Gastroesophageal sphincter (tissue), 4 donors: ENCODE data around the gene TAF3. TPM values are rescaled to one million over a fixed set of nuclear protein-coding genes. Genes with fewer than 3 reads are reported as not detected.

Experiments used
- ATAC-seq: fragments of 150-250 bp; one replicate; pipeline ENCODE4 v1.9.1; 2016; ENCODE audit warnings: mild to moderate bottlenecking, moderate library complexity
- H3K27ac ChIP-seq, 4 donors: fragments of 200-600 bp; sonication (generic) in 3 of 4; 1 replicate in 3 of 4; 2 replicates in 1 of 4; pipeline ENCODE4 v1.5.1; 2016 to 2019
- H3K27me3 ChIP-seq: fragments of 200-600 bp; sonication (generic); one replicate; pipeline ENCODE4 v1.5.1; 2019
- H3K36me3 ChIP-seq, 2 donors: fragments of 200-600 bp; sonication (generic); one replicate each; pipeline ENCODE4 v1.5.1; 2019; ENCODE audit warnings: control low read depth in 1 of 2
- H3K4me1 ChIP-seq, 3 donors: fragments of 200-600 bp; sonication (generic); 1 replicate in 2 of 3; 2 replicates in 1 of 3; pipeline ENCODE4 v1.5.1; 2016 to 2019; ENCODE audit warnings: control low read depth in 2 of 3
- H3K4me3 ChIP-seq, 2 donors: fragments of 200-600 bp; sonication (generic); one replicate each; pipeline ENCODE4 v1.5.1; 2019; ENCODE audit warnings: mild to moderate bottlenecking in 1 of 2, moderate library complexity in 1 of 2
- H3K9me3 ChIP-seq, 3 donors: fragments of 200-600 bp; sonication (generic); one replicate each; pipeline ENCODE4 v1.5.1; 2017 to 2019; ENCODE audit warnings: control low read depth in 2 of 3
- EP300 ChIP-seq: sonication (generic); formaldehyde crosslinking; IDR thresholded peaks from one replicate; pipeline ENCODE4 v1.6.1; 2017; ENCODE audit warnings: antibody characterized with exemption, mild to moderate bottlenecking
- POLR2A ChIP-seq, 2 donors: fragments of 450-650 bp; IDR thresholded peaks; one replicate each; pipeline ENCODE4 v1.6.1; 2017; ENCODE audit warnings: antibody characterized with exemption in 2 of 2, mild to moderate bottlenecking in 2 of 2, moderate library complexity in 1 of 2
- POLR2AphosphoS5 ChIP-seq: sonication (generic); formaldehyde crosslinking; IDR thresholded peaks from one replicate; pipeline ENCODE4 v1.6.1; 2017; ENCODE audit warnings: antibody characterized with exemption
- WGBS, 2 donors: methylation state at CpG; one replicate each; pipeline ENCODE4 v1.1.5; 2018; ENCODE audit warnings: low coverage in 1 of 2; 5-methylcytosine and 5-hydroxymethylcytosine counted together
- total RNA-seq, 4 donors: library from RNA; depleted of rRNA; stranded (reverse); fragments of >200 nt; gene quantifications; one replicate each; pipeline ENCODE4 v1.1.0, GENCODE V29; 2016
- TF ChIP-seq, protein P1 (sequence below), 4 experiments: fragments of 200-600 bp in 2 of 4; fragments of 450-650 bp in 2 of 4; sonication (generic) in 1 of 4; IDR thresholded peaks; one replicate each; pipeline ENCODE4 v1.5.1; 2017 to 2019; ENCODE audit warnings: antibody characterized with exemption in 4 of 4, mild to moderate bottlenecking in 2 of 4, moderate library complexity in 2 of 4

The TAF3 gene
- total RNA-seq, 4 donors from 2014 or later = 5.7 to 11.8 (median 8.8) TPM

- H3K4me3 ChIP-seq = no peak overlapping the region
- TF ChIP-seq, protein P1, sequence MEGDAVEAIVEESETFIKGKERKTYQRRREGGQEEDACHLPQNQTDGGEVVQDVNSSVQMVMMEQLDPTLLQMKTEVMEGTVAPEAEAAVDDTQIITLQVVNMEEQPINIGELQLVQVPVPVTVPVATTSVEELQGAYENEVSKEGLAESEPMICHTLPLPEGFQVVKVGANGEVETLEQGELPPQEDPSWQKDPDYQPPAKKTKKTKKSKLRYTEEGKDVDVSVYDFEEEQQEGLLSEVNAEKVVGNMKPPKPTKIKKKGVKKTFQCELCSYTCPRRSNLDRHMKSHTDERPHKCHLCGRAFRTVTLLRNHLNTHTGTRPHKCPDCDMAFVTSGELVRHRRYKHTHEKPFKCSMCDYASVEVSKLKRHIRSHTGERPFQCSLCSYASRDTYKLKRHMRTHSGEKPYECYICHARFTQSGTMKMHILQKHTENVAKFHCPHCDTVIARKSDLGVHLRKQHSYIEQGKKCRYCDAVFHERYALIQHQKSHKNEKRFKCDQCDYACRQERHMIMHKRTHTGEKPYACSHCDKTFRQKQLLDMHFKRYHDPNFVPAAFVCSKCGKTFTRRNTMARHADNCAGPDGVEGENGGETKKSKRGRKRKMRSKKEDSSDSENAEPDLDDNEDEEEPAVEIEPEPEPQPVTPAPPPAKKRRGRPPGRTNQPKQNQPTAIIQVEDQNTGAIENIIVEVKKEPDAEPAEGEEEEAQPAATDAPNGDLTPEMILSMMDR (IDR thresholded peaks at IDR 0.05) = no peak
- no peak for TF ChIP-seq POLR2AphosphoS5
- no peak for TF ChIP-seq EP300
- no peak for TF ChIP-seq POLR2A (IDR thresholded peaks at IDR 0.05)
- no peak for ATAC-seq
- WGBS, 2 donors = 54 to 59% methylated on average over 3 to 4 of the region's 4 CpGs
- peaks cover 0 to 12% (median 0%) of the 10 kb centered on the region in 3 donors for H3K9me3 ChIP-seq
- no peak overlapping the region for H3K27ac ChIP-seq
- peaks cover 0 to 10% (median 0%) of the 10 kb centered on the region in 3 donors for H3K4me1 ChIP-seq
- H3K27me3 ChIP-seq = no peaks in the 10 kb centered on the region
- peaks cover 0 to 2% of the 10 kb centered on the region in 2 donors for H3K36me3 ChIP-seq
These were observed 38.4 kb downstream of the TAF3 start for GRCh38 chr10:7856678-7857077.

GRCh38 chr10:7857262-7857661 is 39.0 kb downstream of the TAF3 start:
- WGBS, 2 donors = 43% methylated on average over 4 of the region's 4 CpGs; no CpG with 5 or more reads in 1 of the 2 donors
- TF ChIP-seq EP300 (no peak), POLR2AphosphoS5 (no peak), POLR2A (IDR thresholded peaks at IDR 0.05) (no peak)
- TF ChIP-seq, protein P1 (IDR thresholded peaks at IDR 0.05) = no peak
- no peak overlapping the region for H3K27ac ChIP-seq
- H3K9me3 ChIP-seq = peaks cover 0 to 18% (median 0%) of the 10 kb centered on the region in 3 donors
- no peak overlapping the region for H3K4me3 ChIP-seq
- ATAC-seq = no peak
- no peaks in the 10 kb centered on the region for H3K36me3 ChIP-seq
- H3K27me3 ChIP-seq = no peaks in the 10 kb centered on the region
- H3K4me1 ChIP-seq = peaks cover 0 to 10% (median 0%) of the 10 kb centered on the region in 3 donors

DNA sequence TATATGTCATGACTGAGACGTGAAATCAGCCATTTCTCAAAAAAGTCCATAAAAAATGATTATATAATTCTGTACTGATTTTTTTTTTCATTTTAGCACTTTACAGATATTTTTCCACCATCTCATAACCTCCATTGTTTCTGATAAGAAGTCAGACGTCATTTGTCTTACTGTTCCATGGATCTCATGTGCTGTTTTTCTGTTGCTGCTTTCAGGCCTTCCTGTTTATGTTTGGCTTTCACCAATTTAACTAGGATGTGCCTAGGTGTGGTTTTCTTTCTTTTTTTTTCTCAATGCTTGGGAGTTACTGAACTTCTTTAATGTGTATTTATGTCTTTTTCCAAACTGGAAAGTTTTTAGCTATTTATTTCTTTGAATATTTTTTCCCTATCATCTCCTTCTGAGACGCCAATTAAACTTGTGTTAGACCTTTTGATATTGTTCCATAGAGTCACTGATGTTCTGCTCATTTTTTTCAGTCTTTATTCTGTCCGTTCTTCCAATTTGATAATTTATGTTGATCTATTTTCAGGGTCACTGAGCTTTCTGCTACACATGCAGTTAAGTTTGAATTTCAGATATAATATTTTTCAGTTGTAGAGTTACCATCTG is 43.3 kb downstream of the TAF3 start:
- Histone ChIP-seq H3K36me3 (no peaks in the 10 kb centered on the region), H3K4me1 (peaks cover 0 to 10% (median 0%) of the 10 kb centered on the region in 3 donors), H3K27me3 (no peaks in the 10 kb centered on the region), H3K27ac (no peak overlapping the region), H3K4me3 (no peak overlapping the region), H3K9me3 (peaks cover 0 to 24% (median 0%) of the 10 kb centered on the region in 3 donors)
- no peak for ATAC-seq
- WGBS, 2 donors = 93 to 94% methylated on average over 3 of the region's 4 CpGs
- TF ChIP-seq EP300 (no peak), POLR2A (IDR thresholded peaks at IDR 0.05) (no peak), POLR2AphosphoS5 (no peak)
- TF ChIP-seq, protein P1 (IDR thresholded peaks at IDR 0.05) = no peak

DNA sequence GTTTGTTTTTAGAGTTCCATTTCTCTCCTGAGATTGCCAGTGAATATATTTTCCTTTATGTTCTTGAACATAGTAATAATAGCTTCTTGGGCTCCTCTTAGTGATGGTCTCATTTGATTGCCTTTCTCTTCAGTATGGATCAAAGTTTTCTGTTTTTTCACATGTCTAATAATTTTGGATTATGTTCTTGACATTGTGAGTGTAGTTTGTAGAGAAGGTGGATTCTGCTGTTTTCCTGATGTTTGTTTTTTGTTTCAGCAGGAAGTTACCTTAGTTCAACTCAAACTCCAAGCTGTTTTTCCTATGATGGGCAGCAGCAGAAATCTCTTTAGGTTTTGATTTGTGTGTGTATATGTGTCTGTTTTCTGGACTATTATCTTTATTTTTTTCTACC is 43.8 kb downstream of the TAF3 start:
- TF ChIP-seq, protein P1 (IDR thresholded peaks at IDR 0.05) = no peak
- TF ChIP-seq EP300 (no peak), POLR2A (IDR thresholded peaks at IDR 0.05) (no peak), POLR2AphosphoS5 (no peak)
- H3K27me3 ChIP-seq = no peaks in the 10 kb centered on the region
- H3K27ac ChIP-seq = no peak overlapping the region

GRCh38 chr10:7866176-7866575 is 47.9 kb downstream of the TAF3 start:
- no peak for TF ChIP-seq EP300
- TF ChIP-seq POLR2AphosphoS5 = no peak
- TF ChIP-seq, protein P1 (IDR thresholded peaks at IDR 0.05) = no peak
- no peak for TF ChIP-seq POLR2A (IDR thresholded peaks at IDR 0.05)

More for the DNA sequence above, 43.8 kb downstream of the TAF3 start:
- H3K36me3 ChIP-seq = no peaks in the 10 kb centered on the region
- no peak for ATAC-seq
- peaks cover 0 to 24% (median 0%) of the 10 kb centered on the region in 3 donors for H3K9me3 ChIP-seq
- peaks cover 0 to 9% (median 0%) of the 10 kb centered on the region in 3 donors for H3K4me1 ChIP-seq
- H3K4me3 ChIP-seq = no peak overlapping the region

More at GRCh38 chr10:7866176-7866575, 47.9 kb downstream of the TAF3 start:
- WGBS, 2 donors = 93 to 94% methylated on average over 2 to 7 of the region's 7 CpGs
- no peak overlapping the region for H3K4me3 ChIP-seq
- peaks cover 0 to 17% (median 0%) of the 10 kb centered on the region in 3 donors for H3K9me3 ChIP-seq
- H3K27ac ChIP-seq = no peak overlapping the region
- H3K4me1 ChIP-seq = no peaks in the 10 kb centered on the region
- no peak for ATAC-seq
- no peaks in the 10 kb centered on the region for H3K36me3 ChIP-seq
- no peaks in the 10 kb centered on the region for H3K27me3 ChIP-seq
